Hematopoietic multipotent progenitor cell treated with erythropoietin and hydrocortisone succinate and interleukin-3 and kit ligand, for 8 days (in vitro differentiated cells): Measurements from ENCODE around the gene TRMT1L.
"Not testable (repeated sequence)": the region's sequence is repeated elsewhere in the genome, so short reads cannot be mapped to it uniquely, and the experiment has no call there.

Source experiments
- DNase-seq: peaks from one replicate; pipeline ENCODE4 v3.0.0-alpha.2; 2015

Gene TRMT1L

GRCh38 chr1:185156854-185157598 lies at the start of gene TRMT1L, which contains the start of gene SWT1:
Gene TRMT1L, minus strand, starts transcription at chr1:185156953. Its CDS starts 241 bp downstream, at chr1:185156712.
Gene SWT1, plus strand, starts transcription at chr1:185157167. Its CDS starts 3,675 bp downstream, at chr1:185160842.
- peak; percentile 99 for DNase-seq

DNA sequence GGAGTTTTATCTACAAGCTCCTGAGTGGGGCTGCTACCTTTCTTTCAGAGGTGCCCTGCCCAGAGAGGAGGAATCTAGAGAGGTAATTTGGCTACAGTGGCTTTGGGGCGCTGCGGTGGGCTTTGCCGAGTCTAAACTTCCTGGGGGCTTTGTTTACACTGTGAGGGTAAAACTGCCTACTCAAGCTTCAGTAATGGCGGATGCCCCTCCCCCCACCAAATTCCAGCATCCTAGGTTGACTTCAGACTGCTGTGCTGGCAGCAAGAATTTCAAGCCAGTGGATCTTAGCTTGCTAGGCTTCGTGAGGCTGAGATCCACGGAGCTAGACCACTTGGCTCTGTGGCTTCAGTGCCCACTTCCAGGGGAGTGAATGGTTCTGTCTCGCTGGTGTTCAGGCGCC lies 44.1 kb upstream of the TRMT1L start:
- DNase-seq = no peak

- not testable (repeated sequence) for DNase-seq
Measured at GRCh38 chr1:185198712-185199111, 42.0 kb upstream of the TRMT1L start.

GRCh38 chr1:185193756-185194155 lies 37.0 kb upstream of the TRMT1L start:
- DNase-seq = no peak

DNA sequence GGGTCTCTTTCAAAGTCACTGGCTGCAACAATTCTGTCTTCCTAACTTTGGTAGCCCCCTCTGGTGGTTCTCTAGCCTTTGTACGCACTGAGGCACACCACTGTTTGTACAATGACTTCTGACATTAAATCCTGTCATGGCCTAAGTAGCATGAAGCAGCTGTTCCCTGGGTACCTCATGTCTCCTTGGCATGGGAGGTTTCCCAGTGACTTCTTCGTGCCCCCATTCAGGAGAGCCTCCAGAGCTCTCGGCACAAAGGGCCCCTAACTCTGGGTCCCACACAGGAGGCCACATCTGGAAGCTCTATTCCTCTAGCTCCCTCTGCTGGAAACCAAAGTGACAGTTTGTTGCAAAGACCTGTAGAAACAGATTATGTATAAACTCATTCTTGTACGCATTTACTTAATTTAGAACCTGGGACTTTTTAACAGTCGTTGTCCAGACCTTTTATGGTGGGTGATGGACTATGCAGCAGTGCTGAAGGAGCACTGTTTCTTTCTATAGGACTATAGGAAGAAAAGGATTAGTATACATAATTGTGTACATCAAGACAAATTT lies 13.6 kb upstream of the TRMT1L start:
- peak; percentile 88 for DNase-seq

DNA sequence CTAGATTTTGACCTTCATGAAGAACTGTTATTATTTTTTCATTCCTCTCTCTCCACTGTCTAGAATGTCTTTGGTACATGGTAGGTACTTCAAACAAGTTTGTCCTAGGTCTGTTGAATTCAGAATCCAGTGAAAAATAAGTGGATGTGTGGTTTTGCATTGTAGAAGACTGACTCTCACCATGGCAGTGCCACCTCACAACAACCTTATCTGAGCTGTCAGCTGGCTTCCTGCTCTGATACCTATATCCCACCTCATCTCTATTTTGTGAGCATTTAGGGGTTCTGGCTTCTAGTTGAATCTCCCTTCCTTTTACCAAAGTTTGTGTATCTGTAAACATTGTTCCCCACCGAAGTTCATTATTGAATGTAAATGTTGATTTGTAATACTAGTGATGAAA lies 9.4 kb upstream of the TRMT1L start:
- peak; percentile 59 for DNase-seq

- no peak for DNase-seq
Measured at GRCh38 chr1:185162491-185162890, 5.7 kb upstream of the TRMT1L start.

- no peak for DNase-seq
Measured at GRCh38 chr1:185159966-185160365, 3.2 kb upstream of the TRMT1L start.

- peak; percentile 39 for DNase-seq
Measured at GRCh38 chr1:185158800-185159199, 2.0 kb upstream of the TRMT1L start.

- peak; percentile 65 for DNase-seq
Measured at GRCh38 chr1:185157599-185158412, 1.1 kb upstream of the TRMT1L start.

- DNase-seq = peak; percentile 38
Measured at GRCh38 chr1:185156288-185156853, 382 bp downstream of the TRMT1L start.

DNA sequence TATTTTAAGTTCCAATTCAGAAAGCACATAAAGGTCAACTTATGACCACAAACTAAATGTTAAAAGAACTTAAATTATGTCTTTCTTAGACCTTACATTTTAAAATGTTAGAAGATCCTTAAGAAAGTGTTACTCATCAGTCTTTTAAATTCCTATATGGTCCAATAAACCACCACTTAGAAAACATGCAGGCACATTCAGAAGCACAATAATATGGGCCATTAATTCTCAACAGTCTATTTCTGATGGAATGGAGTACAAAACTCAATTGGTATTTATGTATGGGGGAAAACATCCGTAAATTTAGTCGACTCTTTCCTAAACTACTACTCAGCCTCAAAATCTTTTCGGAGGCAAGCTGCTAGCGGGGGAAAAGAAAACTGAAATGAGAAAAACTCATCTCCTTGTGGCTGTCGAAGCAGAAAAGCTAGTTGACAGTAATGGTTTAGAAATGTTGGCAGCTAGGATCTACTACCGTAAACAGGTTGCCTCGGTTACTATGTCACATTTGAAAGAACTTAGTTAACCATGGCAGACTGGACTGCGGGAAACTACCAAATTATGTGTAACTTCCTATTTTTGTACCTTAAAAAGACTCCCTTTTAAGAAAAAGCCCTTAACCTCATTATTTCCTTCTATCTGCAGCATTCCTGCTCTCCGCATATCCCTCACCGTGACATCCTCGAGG lies 1.0 kb downstream of the TRMT1L start:
- DNase-seq = peak; percentile 47

- DNase-seq = peak; percentile 59
Measured at GRCh38 chr1:185154912-185155513, 1.7 kb downstream of the TRMT1L start.

GRCh38 chr1:185152187-185152767 lies 4.5 kb downstream of the TRMT1L start:
- DNase-seq = peak; percentile 15

DNA sequence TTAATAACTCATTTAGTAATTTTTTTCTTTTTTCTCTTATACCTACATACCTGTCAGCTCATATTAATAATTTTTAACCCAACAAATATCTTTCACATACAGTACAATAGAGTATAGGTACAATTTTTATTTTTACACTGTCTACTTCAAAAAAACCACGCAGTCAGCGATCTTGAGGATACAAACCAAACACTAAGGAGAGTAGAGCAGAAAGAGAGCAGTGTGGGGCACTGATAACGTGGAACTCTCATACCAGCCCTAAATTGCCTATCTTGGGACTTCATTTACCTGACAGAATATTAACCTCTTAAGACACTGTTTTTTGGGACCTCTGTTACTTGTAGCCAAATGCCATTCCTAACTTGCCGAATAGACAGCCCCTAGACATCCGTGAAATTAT lies 5.5 kb downstream of the TRMT1L start:
- peak; percentile 75 for DNase-seq

DNA sequence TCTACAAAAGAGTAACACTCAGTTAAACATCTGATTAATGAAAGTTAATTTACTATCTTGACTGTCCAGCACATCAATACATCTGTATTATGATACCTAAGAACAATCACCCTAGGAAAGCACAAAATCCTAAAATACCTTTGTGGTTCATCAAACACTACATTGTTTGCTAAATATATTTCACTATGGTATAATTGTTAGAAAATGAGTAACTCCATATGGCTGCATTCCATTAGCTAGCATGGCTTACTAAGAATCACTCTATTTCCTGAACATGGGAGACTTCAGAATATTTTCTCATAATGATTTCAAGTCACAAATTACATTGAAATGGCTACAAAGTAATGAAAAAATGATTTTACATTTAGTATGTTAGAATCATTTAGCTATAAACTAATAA lies 12.5 kb downstream of the TRMT1L start:
- DNase-seq = no peak

- DNase-seq = peak; percentile 48
Measured at GRCh38 chr1:185139246-185139645, 17.5 kb downstream of the TRMT1L start.

DNA sequence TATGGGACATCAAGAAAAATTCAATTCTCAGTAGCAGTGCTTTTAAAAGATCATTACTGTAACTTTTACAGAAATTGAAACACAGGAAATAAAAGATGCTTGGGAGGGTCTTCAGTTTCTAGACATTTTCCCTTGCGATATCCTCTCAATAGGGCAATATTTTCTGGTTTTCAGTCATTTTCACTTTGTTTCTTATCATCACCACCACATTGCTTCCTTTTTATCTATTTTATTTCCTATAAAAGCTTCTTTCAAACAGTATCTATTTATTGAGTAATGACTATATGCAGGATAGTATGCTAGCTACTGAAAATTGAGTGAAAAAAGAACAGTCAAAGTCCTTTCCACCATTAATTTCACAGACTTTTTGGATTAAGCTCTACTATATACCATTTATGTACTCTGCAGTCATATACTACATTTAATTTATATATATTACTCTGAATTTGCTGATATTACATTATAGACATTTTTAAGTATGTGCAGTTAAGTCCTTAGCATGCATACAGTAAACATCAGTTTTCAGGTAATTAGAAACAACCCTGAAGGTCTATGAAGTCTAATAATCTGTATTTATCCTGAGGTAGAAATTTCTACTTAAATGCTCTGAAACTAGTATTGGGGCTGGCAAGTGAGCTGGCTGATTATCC lies 18.7 kb downstream of the TRMT1L start:
- peak; percentile 72 for DNase-seq

GRCh38 chr1:185132534-185132933 lies 24.2 kb downstream of the TRMT1L start:
- no peak for DNase-seq

- DNase-seq = no peak
Measured at GRCh38 chr1:185129708-185130107, 27.0 kb downstream of the TRMT1L start.

GRCh38 chr1:185112356-185112755 lies 44.4 kb downstream of the TRMT1L start:
- no peak for DNase-seq
